Gastroesophageal sphincter (tissue), 4 donors: Measurements from ENCODE around the gene EFEMP1. TPM values are rescaled to one million over a fixed set of nuclear protein-coding genes. Genes with fewer than 3 reads are reported as not detected.

ENCODE experiments used
- ATAC-seq: fragments of 150-250 bp; one replicate; pipeline ENCODE4 v1.9.1; 2016; ENCODE audit warnings: mild to moderate bottlenecking, moderate library complexity
- H3K27ac ChIP-seq, 4 donors: fragments of 200-600 bp; sonication (generic) in 3 of 4; 1 replicate in 3 of 4; 2 replicates in 1 of 4; pipeline ENCODE4 v1.5.1; 2016 to 2019
- H3K27me3 ChIP-seq: fragments of 200-600 bp; sonication (generic); one replicate; pipeline ENCODE4 v1.5.1; 2019
- H3K36me3 ChIP-seq, 2 donors: fragments of 200-600 bp; sonication (generic); one replicate each; pipeline ENCODE4 v1.5.1; 2019; ENCODE audit warnings: control low read depth in 1 of 2
- H3K4me1 ChIP-seq, 3 donors: fragments of 200-600 bp; sonication (generic); 1 replicate in 2 of 3; 2 replicates in 1 of 3; pipeline ENCODE4 v1.5.1; 2016 to 2019; ENCODE audit warnings: control low read depth in 2 of 3
- H3K4me3 ChIP-seq, 2 donors: fragments of 200-600 bp; sonication (generic); one replicate each; pipeline ENCODE4 v1.5.1; 2019; ENCODE audit warnings: mild to moderate bottlenecking in 1 of 2, moderate library complexity in 1 of 2
- H3K9me3 ChIP-seq, 3 donors: fragments of 200-600 bp; sonication (generic); one replicate each; pipeline ENCODE4 v1.5.1; 2017 to 2019; ENCODE audit warnings: control low read depth in 2 of 3
- CTCF ChIP-seq, 4 experiments: fragments of 200-600 bp in 2 of 4; fragments of 450-650 bp in 2 of 4; sonication (generic) in 1 of 4; IDR thresholded peaks; one replicate each; pipeline ENCODE4 v1.5.1; 2017 to 2019; ENCODE audit warnings: antibody characterized with exemption in 4 of 4, mild to moderate bottlenecking in 2 of 4, moderate library complexity in 2 of 4
- EP300 ChIP-seq: sonication (generic); formaldehyde crosslinking; IDR thresholded peaks from one replicate; pipeline ENCODE4 v1.6.1; 2017; ENCODE audit warnings: antibody characterized with exemption, mild to moderate bottlenecking
- POLR2A ChIP-seq, 2 donors: fragments of 450-650 bp; IDR thresholded peaks; one replicate each; pipeline ENCODE4 v1.6.1; 2017; ENCODE audit warnings: antibody characterized with exemption in 2 of 2, mild to moderate bottlenecking in 2 of 2, moderate library complexity in 1 of 2
- POLR2AphosphoS5 ChIP-seq: sonication (generic); formaldehyde crosslinking; IDR thresholded peaks from one replicate; pipeline ENCODE4 v1.6.1; 2017; ENCODE audit warnings: antibody characterized with exemption
- WGBS, 2 donors: methylation state at CpG; one replicate each; pipeline ENCODE4 v1.1.5; 2018; ENCODE audit warnings: low coverage in 1 of 2; 5-methylcytosine and 5-hydroxymethylcytosine counted together
- total RNA-seq, 4 donors: library from RNA; depleted of rRNA; stranded (reverse); fragments of >200 nt; gene quantifications; one replicate each; pipeline ENCODE4 v1.1.0, GENCODE V29; 2016

Gene EFEMP1
- total RNA-seq, 4 donors from 2014 or later, result 70.5 to 141 (median 91.9) TPM

- Histone ChIP-seq H3K9me3 (no peaks in the 10 kb centered on the region), H3K36me3 (no peaks in the 10 kb centered on the region), H3K4me1 (peaks cover 0 to 15% (median 0%) of the 10 kb centered on the region in 3 donors), H3K27me3 (peaks cover 18% of the 10 kb centered on the region), H3K4me3 (no peak overlapping the region), H3K27ac (no peak overlapping the region)
- no peak for ATAC-seq
- TF ChIP-seq POLR2A (IDR thresholded peaks at IDR 0.05) (no peak), POLR2AphosphoS5 (no peak), EP300 (no peak), CTCF (IDR thresholded peaks at IDR 0.05) (no peak)
- WGBS, 2 donors, result 100% methylated on average over 1 of the region's 1 CpG
These were observed 4.7 kb downstream of the EFEMP1 start for GRCh38 chr2:55918856-55919255.

GRCh38 chr2:55917713-55918390 lies 5.7 kb downstream of the EFEMP1 start:
- peaks cover 0 to 5% (median 0%) of the 10 kb centered on the region in 3 donors for H3K4me1 ChIP-seq
- H3K4me3 ChIP-seq, result no peak overlapping the region
- peaks cover 8% of the 10 kb centered on the region for H3K27me3 ChIP-seq
- H3K36me3 ChIP-seq, result no peaks in the 10 kb centered on the region
- WGBS, 2 donors, result 82 to 83% methylated on average over 1 to 3 of the region's 11 CpGs
- H3K9me3 ChIP-seq, result no peaks in the 10 kb centered on the region
- TF ChIP-seq CTCF (IDR thresholded peaks at IDR 0.05), result no peak
- no peak for TF ChIP-seq POLR2A (IDR thresholded peaks at IDR 0.05)
- TF ChIP-seq POLR2AphosphoS5, result no peak
- TF ChIP-seq EP300, result no peak
- no peak for ATAC-seq
- no peak overlapping the region for H3K27ac ChIP-seq

GRCh38 chr2:55917117-55917516 lies 6.5 kb downstream of the EFEMP1 start:
- peaks cover under 1% of the 10 kb centered on the region for H3K27me3 ChIP-seq
- no peak for ATAC-seq
- WGBS, 2 donors, result 90 to 100% methylated on average over 1 to 2 of the region's 5 CpGs
- no peak overlapping the region for H3K4me3 ChIP-seq
- H3K4me1 ChIP-seq, result no peaks in the 10 kb centered on the region
- H3K36me3 ChIP-seq, result no peaks in the 10 kb centered on the region
- H3K27ac ChIP-seq, result no peak overlapping the region
- no peaks in the 10 kb centered on the region for H3K9me3 ChIP-seq
- TF ChIP-seq POLR2A (IDR thresholded peaks at IDR 0.05) (no peak), EP300 (no peak), POLR2AphosphoS5 (no peak), CTCF (IDR thresholded peaks at IDR 0.05) (no peak)

- no peaks in the 10 kb centered on the region for H3K9me3 ChIP-seq
- ATAC-seq, result no peak
- H3K36me3 ChIP-seq, result no peaks in the 10 kb centered on the region
- WGBS, 2 donors, result 61 to 68% methylated on average over 5 of the region's 7 CpGs
- H3K27me3 ChIP-seq, result no peaks in the 10 kb centered on the region
- no peak overlapping the region for H3K4me3 ChIP-seq
- H3K27ac ChIP-seq, result no peak overlapping the region
- no peaks in the 10 kb centered on the region for H3K4me1 ChIP-seq
- no peak for TF ChIP-seq POLR2AphosphoS5
- no peak for TF ChIP-seq CTCF (IDR thresholded peaks at IDR 0.05)
These were observed 7.0 kb downstream of the EFEMP1 start for GRCh38 chr2:55916473-55917049.

GRCh38 chr2:55914786-55915185 lies 8.8 kb downstream of the EFEMP1 start:
- 63 to 67% methylated on average over 1 of the region's 1 CpG for WGBS, 2 donors
- Histone ChIP-seq H3K4me1 (no peaks in the 10 kb centered on the region), H3K9me3 (no peaks in the 10 kb centered on the region), H3K36me3 (no peaks in the 10 kb centered on the region), H3K27ac (no peak overlapping the region), H3K4me3 (no peak overlapping the region), H3K27me3 (no peaks in the 10 kb centered on the region)
- TF ChIP-seq POLR2AphosphoS5, result no peak
- no peak for ATAC-seq
